HepG2 (cell line): ENCODE results near the gene PAN3. TPM values are rescaled to one million over a fixed set of nuclear protein-coding genes. Genes with fewer than 3 reads are reported as not detected.

Source experiments
- CHD2 ChIP-seq: IDR thresholded peaks from 2 replicates; pipeline ENCODE4 v1.6.1; 2011; ENCODE audit warnings: low read depth, low read length, improper control_type of control experiment
- FOXO1 ChIP-seq: sonication (generic); formaldehyde crosslinking; IDR thresholded peaks from 2 replicates; pipeline ENCODE4 v1.4.0; 2020; ENCODE audit warnings: missing genetic modification reagents
- GABPB1 ChIP-seq: IDR thresholded peaks from 2 replicates; pipeline ENCODE4 v1.6.1; 2016; ENCODE audit warnings: mild to moderate bottlenecking, missing genetic modification reagents, moderate library complexity, missing compliant biosample characterization
- HOXA9 ChIP-seq: sonication (generic); formaldehyde crosslinking; IDR thresholded peaks from 2 replicates; pipeline ENCODE4 v1.8.1; 2022; ENCODE audit warnings: missing genetic modification reagents, mild to moderate bottlenecking, moderate library complexity, borderline replicate concordance
- JUND ChIP-seq: sonication (generic); formaldehyde crosslinking; IDR thresholded peaks from 2 replicates; pipeline ENCODE4 v1.8.0; 2022; ENCODE audit warnings: mild to moderate bottlenecking, missing genetic modification reagents
- KLF15 ChIP-seq: sonication (generic); formaldehyde crosslinking; IDR thresholded peaks from 2 replicates; pipeline ENCODE4 v1.8.1; 2023; ENCODE audit warnings: borderline replicate concordance, mild to moderate bottlenecking, inconsistent platforms, missing genetic modification reagents, mixed read lengths
- MEIS2 ChIP-seq: sonication (generic); formaldehyde crosslinking; IDR thresholded peaks from 2 replicates; pipeline ENCODE4 v1.9.0; 2021; ENCODE audit warnings: mild to moderate bottlenecking, missing genetic modification reagents
- MXI1 ChIP-seq: IDR thresholded peaks from 3 replicates; pipeline ENCODE4 v1.6.1; 2012; ENCODE audit warnings: low read depth, low read length, inconsistent platforms, borderline replicate concordance
- PAF1 ChIP-seq: IDR thresholded peaks from 2 replicates; pipeline ENCODE4 v1.6.1; 2016; ENCODE audit warnings: missing genetic modification reagents, missing compliant biosample characterization
- RELA ChIP-seq: sonication (generic); formaldehyde crosslinking; IDR thresholded peaks from 2 replicates; pipeline ENCODE4 v1.4.0; 2020; ENCODE audit warnings: missing genetic modification reagents
- SMAD9 ChIP-seq: sonication (generic); formaldehyde crosslinking; IDR thresholded peaks from 2 replicates; pipeline ENCODE4 v1.5.1; 2020; ENCODE audit warnings: mild to moderate bottlenecking, missing genetic modification reagents
- TBL1XR1 ChIP-seq: fragments of 150-350 bp; IDR thresholded peaks from 2 replicates; pipeline ENCODE4 v1.6.1; 2014; ENCODE audit warnings: borderline replicate concordance, low read length; ENCODE audit not compliant: partially characterized antibody
- TEAD3 ChIP-seq: optimal IDR thresholded peaks from 2 replicates; pipeline ENCODE3; 2016; ENCODE audit warnings: borderline replicate concordance
- WIZ ChIP-seq: sonication (generic); formaldehyde crosslinking; IDR thresholded peaks from 2 replicates; pipeline ENCODE4 v1.5.1; 2020; ENCODE audit warnings: mild to moderate bottlenecking, missing genetic modification reagents
- ZNF274 ChIP-seq: sonication (generic); formaldehyde crosslinking; IDR thresholded peaks from 2 replicates; pipeline ENCODE4 v1.5.1; 2020; ENCODE audit warnings: mild to moderate bottlenecking, missing genetic modification reagents
- ZNF335 ChIP-seq: sonication (generic); formaldehyde crosslinking; IDR thresholded peaks from 2 replicates; pipeline ENCODE4 v1.4.0; 2020; ENCODE audit warnings: missing genetic modification reagents
- ZNF788 ChIP-seq: sonication (generic); formaldehyde crosslinking; IDR thresholded peaks from 2 replicates; pipeline ENCODE4 v1.5.0; 2020; ENCODE audit warnings: mild to moderate bottlenecking, missing genetic modification reagents, borderline replicate concordance
- polyA plus RNA-seq, 8 experiments: library from polyadenylated mRNA; depleted of rRNA in 3 of 8; stranded (reverse) in 7 of 8; unstranded in 1 of 8; fragments of >200 nt; fragmentation: Illumina TruSeq in 4 of 8; extraction: Trizol in 4 of 8; gene quantifications; 2 replicates each; pipeline versions ENCODE4 v1.2.1 to v1.2.3, GENCODE V29; 2011 to 2016; ENCODE audit warnings: low read depth in 4 of 8, missing spikeins in 1 of 8, mixed read lengths in 1 of 8; ENCODE audit not compliant: insufficient read depth in 1 of 8
- total RNA-seq, 5 experiments: library from RNA; depleted of rRNA; stranded (reverse); fragments of >200 nt; fragmentation: Illumina TruSeq; extraction: Trizol; gene quantifications; 2 replicates each; pipeline ENCODE4 v1.2.3, GENCODE V29; 2016; ENCODE audit warnings: low read depth in 1 of 5
- TF ChIP-seq, protein P1 (sequence below): sonication (generic); formaldehyde crosslinking; IDR thresholded peaks from 2 replicates; pipeline ENCODE4 v1.4.0; 2020; ENCODE audit warnings: mild to moderate bottlenecking, missing genetic modification reagents
- TF ChIP-seq, protein P2 (sequence below): IDR thresholded peaks from 2 replicates; pipeline ENCODE4 v1.6.1; 2018; ENCODE audit warnings: missing genetic modification reagents
- TF ChIP-seq, protein P3 (sequence below): sonication (generic); formaldehyde crosslinking; IDR thresholded peaks from 2 replicates; pipeline ENCODE4 v1.8.0; 2022; ENCODE audit warnings: missing genetic modification reagents, mild to moderate bottlenecking, inconsistent platforms, borderline replicate concordance
- TF ChIP-seq, protein P4 (sequence below): sonication (generic); formaldehyde crosslinking; IDR thresholded peaks from 2 replicates; pipeline ENCODE4 v1.4.0; 2020; ENCODE audit warnings: mild to moderate bottlenecking, low read depth, missing genetic modification reagents
- TF ChIP-seq, protein P5 (sequence below): sonication (generic); formaldehyde crosslinking; IDR thresholded peaks from 2 replicates; pipeline ENCODE4 v1.4.0; 2020; ENCODE audit warnings: missing genetic modification reagents

The PAN3 gene
- total and polyA plus RNA-seq, 2 of the 13 experiments (the other 11 are each of a cell fraction or from before 2014, with no cell fraction given), result 9.7 to 10.6 TPM

DNA sequence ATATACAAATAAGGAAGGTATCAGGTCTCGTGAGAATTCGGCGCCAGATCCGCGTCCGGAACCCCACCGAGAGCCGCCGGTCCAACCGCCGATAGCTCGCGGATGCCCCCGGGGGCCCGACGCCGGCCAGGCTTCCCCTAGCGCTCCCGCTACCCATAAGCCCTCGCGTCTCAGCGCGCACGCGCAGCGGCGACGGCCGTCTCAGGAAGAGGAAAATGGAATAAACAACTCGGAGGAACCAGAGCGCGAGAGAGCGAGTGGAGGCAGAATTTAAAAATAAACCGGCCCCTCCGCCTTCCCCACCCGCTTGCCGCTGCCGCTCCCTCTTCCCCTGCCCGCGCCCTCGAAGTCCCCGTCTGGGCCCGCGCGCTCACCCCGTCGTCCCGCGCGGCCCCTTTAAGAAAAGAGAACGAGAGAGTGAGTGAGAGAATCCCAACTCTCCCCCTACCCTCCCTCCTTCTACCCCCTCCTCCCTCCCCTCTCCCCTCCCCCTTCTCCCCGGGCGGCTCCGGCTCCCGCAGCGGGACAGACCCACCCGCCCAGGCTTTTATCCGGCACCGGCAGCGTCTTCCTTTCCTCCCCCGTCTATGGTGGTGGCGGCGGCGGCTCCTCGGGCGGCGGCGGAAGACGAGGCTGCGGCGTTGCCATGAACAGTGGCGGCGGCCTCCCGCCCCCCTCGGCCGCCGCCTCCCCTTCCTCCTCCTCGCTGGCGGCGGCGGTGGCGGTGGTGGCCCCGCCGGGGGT is at the start of gene PAN3 (continued):
- TF ChIP-seq, protein P1, sequence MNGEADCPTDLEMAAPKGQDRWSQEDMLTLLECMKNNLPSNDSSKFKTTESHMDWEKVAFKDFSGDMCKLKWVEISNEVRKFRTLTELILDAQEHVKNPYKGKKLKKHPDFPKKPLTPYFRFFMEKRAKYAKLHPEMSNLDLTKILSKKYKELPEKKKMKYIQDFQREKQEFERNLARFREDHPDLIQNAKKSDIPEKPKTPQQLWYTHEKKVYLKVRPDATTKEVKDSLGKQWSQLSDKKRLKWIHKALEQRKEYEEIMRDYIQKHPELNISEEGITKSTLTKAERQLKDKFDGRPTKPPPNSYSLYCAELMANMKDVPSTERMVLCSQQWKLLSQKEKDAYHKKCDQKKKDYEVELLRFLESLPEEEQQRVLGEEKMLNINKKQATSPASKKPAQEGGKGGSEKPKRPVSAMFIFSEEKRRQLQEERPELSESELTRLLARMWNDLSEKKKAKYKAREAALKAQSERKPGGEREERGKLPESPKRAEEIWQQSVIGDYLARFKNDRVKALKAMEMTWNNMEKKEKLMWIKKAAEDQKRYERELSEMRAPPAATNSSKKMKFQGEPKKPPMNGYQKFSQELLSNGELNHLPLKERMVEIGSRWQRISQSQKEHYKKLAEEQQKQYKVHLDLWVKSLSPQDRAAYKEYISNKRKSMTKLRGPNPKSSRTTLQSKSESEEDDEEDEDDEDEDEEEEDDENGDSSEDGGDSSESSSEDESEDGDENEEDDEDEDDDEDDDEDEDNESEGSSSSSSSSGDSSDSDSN (CRISPR knock-in tag), result peak; percentile 47
- TF ChIP-seq ZNF335 (CRISPR knock-in tag) (0 out of 2 replicates have a peak, but pooled peaks have one; percentile 22), TBL1XR1 (peak; percentile 29), TEAD3 (CRISPR knock-in tag) (peak; percentile 7), MEIS2 (CRISPR knock-in tag) (0 out of 2 replicates have a peak, but pooled peaks have one; percentile 50), FOXO1 (CRISPR knock-in tag) (peak; percentile 24; the same call in 1 of the 2 replicates), PAF1 (CRISPR knock-in tag) (no peak), ZNF274 (CRISPR knock-in tag) (0 out of 2 replicates have a peak, but pooled peaks have one; percentile 25), HOXA9 (CRISPR knock-in tag) (0 out of 2 replicates have a peak, but pooled peaks have one; percentile 1), RELA (CRISPR knock-in tag) (no peak), JUND (CRISPR knock-in tag) (no peak), KLF15 (0 out of 2 replicates have a peak, but pooled peaks have one; percentile 28), MXI1 (peak; percentile 3; the same call in 1 of the 3 replicates), WIZ (CRISPR knock-in tag) (no peak), CHD2 (peak; percentile 75), GABPB1 (CRISPR knock-in tag) (peak; percentile 79), SMAD9 (CRISPR knock-in tag) (no peak), ZNF788 (CRISPR knock-in tag) (peak; percentile 69)
- TF ChIP-seq, protein P2, sequence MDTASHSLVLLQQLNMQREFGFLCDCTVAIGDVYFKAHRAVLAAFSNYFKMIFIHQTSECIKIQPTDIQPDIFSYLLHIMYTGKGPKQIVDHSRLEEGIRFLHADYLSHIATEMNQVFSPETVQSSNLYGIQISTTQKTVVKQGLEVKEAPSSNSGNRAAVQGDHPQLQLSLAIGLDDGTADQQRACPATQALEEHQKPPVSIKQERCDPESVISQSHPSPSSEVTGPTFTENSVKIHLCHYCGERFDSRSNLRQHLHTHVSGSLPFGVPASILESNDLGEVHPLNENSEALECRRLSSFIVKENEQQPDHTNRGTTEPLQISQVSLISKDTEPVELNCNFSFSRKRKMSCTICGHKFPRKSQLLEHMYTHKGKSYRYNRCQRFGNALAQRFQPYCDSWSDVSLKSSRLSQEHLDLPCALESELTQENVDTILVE (CRISPR knock-in tag), result peak; percentile 88
- TF ChIP-seq, protein P3, sequence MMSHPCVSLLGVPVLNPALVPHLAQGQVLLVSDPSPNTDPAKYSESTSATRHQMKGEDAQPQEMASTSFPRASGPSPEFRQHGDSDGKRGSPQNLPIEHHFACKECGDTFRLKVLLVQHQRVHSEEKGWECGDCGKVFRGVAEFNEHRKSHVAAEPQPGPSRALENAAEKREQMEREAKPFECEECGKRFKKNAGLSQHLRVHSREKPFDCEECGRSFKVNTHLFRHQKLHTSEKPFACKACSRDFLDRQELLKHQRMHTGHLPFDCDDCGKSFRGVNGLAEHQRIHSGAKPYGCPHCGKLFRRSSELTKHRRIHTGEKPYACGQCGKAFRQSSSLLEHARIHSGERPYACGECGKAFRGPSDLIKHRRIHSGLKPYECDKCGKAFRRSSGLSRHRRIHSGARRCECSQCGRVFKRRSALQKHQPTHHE (CRISPR knock-in tag), result no peak
- TF ChIP-seq, protein P4, sequence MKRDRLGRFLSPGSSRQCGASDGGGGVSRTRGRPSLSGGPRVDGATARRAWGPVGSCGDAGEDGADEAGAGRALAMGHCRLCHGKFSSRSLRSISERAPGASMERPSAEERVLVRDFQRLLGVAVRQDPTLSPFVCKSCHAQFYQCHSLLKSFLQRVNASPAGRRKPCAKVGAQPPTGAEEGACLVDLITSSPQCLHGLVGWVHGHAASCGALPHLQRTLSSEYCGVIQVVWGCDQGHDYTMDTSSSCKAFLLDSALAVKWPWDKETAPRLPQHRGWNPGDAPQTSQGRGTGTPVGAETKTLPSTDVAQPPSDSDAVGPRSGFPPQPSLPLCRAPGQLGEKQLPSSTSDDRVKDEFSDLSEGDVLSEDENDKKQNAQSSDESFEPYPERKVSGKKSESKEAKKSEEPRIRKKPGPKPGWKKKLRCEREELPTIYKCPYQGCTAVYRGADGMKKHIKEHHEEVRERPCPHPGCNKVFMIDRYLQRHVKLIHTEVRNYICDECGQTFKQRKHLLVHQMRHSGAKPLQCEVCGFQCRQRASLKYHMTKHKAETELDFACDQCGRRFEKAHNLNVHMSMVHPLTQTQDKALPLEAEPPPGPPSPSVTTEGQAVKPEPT (CRISPR knock-in tag), result no peak
- TF ChIP-seq, protein P5, sequence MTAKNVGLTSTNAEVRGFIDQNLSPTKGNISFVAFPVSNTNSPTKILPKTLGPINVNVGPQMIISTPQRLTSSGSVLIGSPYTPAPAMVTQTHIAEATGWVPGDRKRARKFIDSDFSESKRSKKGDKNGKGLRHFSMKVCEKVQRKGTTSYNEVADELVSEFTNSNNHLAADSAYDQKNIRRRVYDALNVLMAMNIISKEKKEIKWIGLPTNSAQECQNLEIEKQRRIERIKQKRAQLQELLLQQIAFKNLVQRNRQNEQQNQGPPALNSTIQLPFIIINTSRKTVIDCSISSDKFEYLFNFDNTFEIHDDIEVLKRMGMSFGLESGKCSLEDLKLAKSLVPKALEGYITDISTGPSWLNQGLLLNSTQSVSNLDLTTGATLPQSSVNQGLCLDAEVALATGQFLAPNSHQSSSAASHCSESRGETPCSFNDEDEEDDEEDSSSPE (CRISPR knock-in tag), result peak; percentile 28; the same call in 1 of the 2 replicates
